Measurements from ENCODE around the gene FUOM. TPM values are rescaled to one million over a fixed set of nuclear protein-coding genes. Genes with fewer than 3 reads are reported as not detected.

The FUOM gene
- total and polyA plus RNA-seq, 9 of the 15 experiments (the other 6 are each of a cell fraction or from before 2014, with no cell fraction given): 1.8 to 96.1 (median 27.0) TPM

GRCh38 chr10:133307776-133308420, 49.9 kb downstream of the FUOM start (continued):
- peak; percentile 55 for TF ChIP-seq CTCFL (IDR thresholded peaks at IDR 0.05; ENCODE audit: borderline replicate concordance, insufficient read depth, low read depth, low read length, poor library complexity, severe bottlenecking)
- TF ChIP-seq, protein P1, sequence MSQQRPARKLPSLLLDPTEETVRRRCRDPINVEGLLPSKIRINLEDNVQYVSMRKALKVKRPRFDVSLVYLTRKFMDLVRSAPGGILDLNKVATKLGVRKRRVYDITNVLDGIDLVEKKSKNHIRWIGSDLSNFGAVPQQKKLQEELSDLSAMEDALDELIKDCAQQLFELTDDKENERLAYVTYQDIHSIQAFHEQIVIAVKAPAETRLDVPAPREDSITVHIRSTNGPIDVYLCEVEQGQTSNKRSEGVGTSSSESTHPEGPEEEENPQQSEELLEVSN (IDR thresholded peaks at IDR 0.05; ENCODE audit: borderline replicate concordance in 1 of 2, extremely low read depth in 1 of 2, insufficient read depth in 1 of 2, insufficient read length in 1 of 2, low read depth in 1 of 2, low read length in 1 of 2, poor library complexity in 1 of 2, severe bottlenecking in 1 of 2): peak in 1 of 2 experiments; percentile 22
- peak; percentile 69 for TF ChIP-seq ZFX (CRISPR knock-in tag; IDR thresholded peaks at IDR 0.05)
- TF ChIP-seq JUND (IDR thresholded peaks at IDR 0.05; ENCODE audit: borderline replicate concordance, low read depth, low read length): no peak
- TF ChIP-seq JUND (tag; IDR thresholded peaks at IDR 0.05; ENCODE audit: borderline replicate concordance, low read depth, low read length): 0 out of 3 replicates have a peak, but pooled peaks have one; percentile 19
- TF ChIP-seq YY1 (IDR thresholded peaks at IDR 0.05; ENCODE audit: borderline replicate concordance in 1 of 3, control insufficient read depth in 1 of 3, extremely low read depth in 1 of 3, insufficient read depth in 3 of 3, insufficient read length in 1 of 3, insufficient replicate concordance in 2 of 3, low read depth in 1 of 3, low read length in 2 of 3): peak in 2 of 3 experiments; percentile 37 to 52
- peak; percentile 81 for TF ChIP-seq ZEB2 (IDR thresholded peaks at IDR 0.05)
- TF ChIP-seq ZNF12 (CRISPR knock-in tag; IDR thresholded peaks at IDR 0.05): no peak
- peak in 1 of 2 experiments; percentile 68; a peak in 1 of 4 replicates for TF ChIP-seq SIN3A (IDR thresholded peaks at IDR 0.05; ENCODE audit: borderline replicate concordance in 2 of 2, control insufficient read depth in 1 of 2, low read depth in 2 of 2, low read length in 2 of 2)
- TF ChIP-seq RNF2 (IDR thresholded peaks at IDR 0.05): no peak
- TF ChIP-seq FOXJ3 (CRISPR knock-in tag; IDR thresholded peaks at IDR 0.05): peak; percentile 81
- peak; percentile 46; the same call in 1 of the 2 replicates for TF ChIP-seq NBN (IDR thresholded peaks at IDR 0.05; ENCODE audit: low read depth)
- peak; percentile 32; the same call in 1 of the 2 replicates for TF ChIP-seq CREM (IDR thresholded peaks at IDR 0.05; ENCODE audit: low read depth)
- no peak for TF ChIP-seq TEAD1 (CRISPR knock-in tag; IDR thresholded peaks at IDR 0.05)

Data from K562 (cell line).